ENCODE results near the gene STXBP5. TPM values are rescaled to one million over a fixed set of nuclear protein-coding genes. Genes with fewer than 3 reads are reported as not detected.

The STXBP5 gene
- 4.3 TPM for polyA plus RNA-seq (2012; ENCODE audit: missing spikeins)

DNA sequence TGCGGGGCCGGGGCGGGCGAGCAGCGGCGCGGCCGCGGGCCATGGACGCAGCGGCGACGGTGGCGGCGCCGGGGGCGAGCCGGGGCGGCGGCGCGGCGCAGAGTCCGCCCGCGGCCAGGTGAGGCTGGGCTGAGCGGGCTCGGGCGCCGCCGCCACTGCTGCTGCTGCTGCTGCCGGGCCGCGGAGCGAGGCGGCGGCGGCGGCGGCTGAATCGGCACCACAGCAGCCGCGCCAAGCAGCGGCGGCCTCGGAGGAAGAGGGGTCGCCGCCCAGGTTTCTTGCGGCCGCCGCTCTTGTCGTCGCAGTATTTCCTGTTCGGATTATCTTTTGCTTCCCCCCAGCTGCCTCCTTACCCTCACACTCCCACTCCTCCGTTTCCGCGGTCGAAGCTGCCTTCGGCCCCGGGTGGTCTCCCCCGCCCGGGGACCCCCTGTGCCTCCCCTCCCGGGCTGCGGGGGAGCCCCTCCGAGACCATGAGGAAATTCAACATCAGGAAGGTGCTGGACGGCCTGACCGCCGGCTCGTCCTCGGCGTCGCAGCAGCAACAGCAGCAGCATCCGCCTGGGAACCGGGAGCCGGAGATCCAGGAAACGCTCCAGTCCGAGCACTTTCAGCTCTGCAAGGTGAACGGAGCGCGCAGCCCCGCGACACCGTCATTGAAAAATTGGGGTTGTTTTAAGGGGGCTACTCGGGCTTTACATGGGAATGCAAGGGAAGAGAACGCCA is at the start of gene STXBP5:
TSS of gene STXBP5 (plus strand) at position 358 of the 726 bp plus-strand sequence. CDS start at position 474, 116 bp downstream.
- DNase-seq (ENCODE audit: insufficient read length) (no peak), FAIRE-seq (peak; percentile 81)
- TF ChIP-seq POLR2A (IDR thresholded peaks at IDR 0.05; ENCODE audit: low read depth, low read length) = no peak
- TF ChIP-seq POLR2AphosphoS5 (IDR thresholded peaks at IDR 0.05; ENCODE audit: low read depth, low read length) = no peak
- no peak for TF ChIP-seq TAF1 (IDR thresholded peaks at IDR 0.05; ENCODE audit: borderline replicate concordance, low read depth, low read length)

GRCh38 chr6:147154454-147154853 is 49.8 kb upstream of the STXBP5 start:
- TF ChIP-seq TAF1 (IDR thresholded peaks at IDR 0.05; ENCODE audit: borderline replicate concordance, low read depth, low read length) (no peak), POLR2A (IDR thresholded peaks at IDR 0.05; ENCODE audit: low read depth, low read length) (no peak), POLR2AphosphoS5 (IDR thresholded peaks at IDR 0.05; ENCODE audit: low read depth, low read length) (no peak)
- FAIRE-seq (no peak), DNase-seq (ENCODE audit: insufficient read length) (no peak)

- FAIRE-seq = no peak
- TF ChIP-seq POLR2AphosphoS5 (IDR thresholded peaks at IDR 0.05; ENCODE audit: low read depth, low read length) = no peak
- no peak for TF ChIP-seq POLR2A (IDR thresholded peaks at IDR 0.05; ENCODE audit: low read depth, low read length)
- TF ChIP-seq TAF1 (IDR thresholded peaks at IDR 0.05; ENCODE audit: borderline replicate concordance, low read depth, low read length) = no peak
- no peak for DNase-seq (ENCODE audit: insufficient read length)
Observed at GRCh38 chr6:147156218-147156617, 48.0 kb upstream of the STXBP5 start.

DNA sequence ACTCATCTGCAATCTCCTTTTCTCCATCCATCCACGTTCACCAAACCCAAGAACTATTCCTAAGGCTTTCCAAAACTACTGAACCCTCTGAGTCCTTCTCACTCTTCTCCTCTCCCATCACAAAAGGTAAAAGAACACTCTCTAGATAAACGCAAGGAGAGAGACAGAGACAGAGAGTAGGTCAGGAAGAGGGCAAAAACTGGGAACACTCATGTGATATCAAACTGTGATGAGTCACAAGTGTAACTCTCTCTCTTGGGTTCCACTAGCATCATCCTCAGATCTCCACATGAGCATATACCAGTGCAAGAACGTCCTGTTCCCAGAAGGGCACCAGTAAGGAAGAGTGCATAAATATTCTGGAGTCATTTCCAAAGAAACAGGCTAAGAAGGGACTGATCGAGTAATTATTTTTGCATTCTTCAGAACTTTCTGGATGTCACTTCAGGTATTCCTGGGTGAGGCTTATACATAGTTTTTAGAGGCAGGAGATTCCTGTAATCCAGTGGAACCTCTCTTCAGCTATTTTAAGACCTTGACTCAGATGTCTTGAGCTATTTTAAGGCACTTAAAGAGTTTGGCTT is 47.3 kb upstream of the STXBP5 start:
- FAIRE-seq (no peak), DNase-seq (ENCODE audit: insufficient read length) (no peak)

DNA sequence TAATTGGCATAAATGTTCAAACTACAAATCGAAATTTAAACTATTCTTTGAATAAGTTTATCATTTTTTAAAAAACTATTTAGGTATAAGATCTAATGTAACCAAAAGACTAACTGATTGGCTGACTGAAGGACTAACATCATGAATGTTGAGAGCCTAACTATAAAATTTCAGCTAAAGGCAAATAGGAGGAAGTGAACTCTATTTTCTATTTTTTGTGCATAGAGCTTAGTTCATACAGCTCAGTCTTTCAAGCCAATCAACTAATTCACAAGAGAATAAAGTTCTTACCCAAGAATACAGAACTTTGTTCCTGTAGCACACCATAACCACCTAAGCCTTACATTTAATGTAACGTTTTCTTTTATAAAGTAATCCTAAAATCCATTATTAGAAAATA is 46.3 kb upstream of the STXBP5 start:
- TF ChIP-seq TAF1 (IDR thresholded peaks at IDR 0.05; ENCODE audit: borderline replicate concordance, low read depth, low read length) (no peak), POLR2AphosphoS5 (IDR thresholded peaks at IDR 0.05; ENCODE audit: low read depth, low read length) (no peak), POLR2A (IDR thresholded peaks at IDR 0.05; ENCODE audit: low read depth, low read length) (no peak)
- no peak for DNase-seq (ENCODE audit: insufficient read length)
- FAIRE-seq = no peak

More for the DNA sequence above, 47.3 kb upstream of the STXBP5 start:
- TF ChIP-seq TAF1 (IDR thresholded peaks at IDR 0.05; ENCODE audit: borderline replicate concordance, low read depth, low read length) (no peak), POLR2A (IDR thresholded peaks at IDR 0.05; ENCODE audit: low read depth, low read length) (no peak), POLR2AphosphoS5 (IDR thresholded peaks at IDR 0.05; ENCODE audit: low read depth, low read length) (no peak)

DNA sequence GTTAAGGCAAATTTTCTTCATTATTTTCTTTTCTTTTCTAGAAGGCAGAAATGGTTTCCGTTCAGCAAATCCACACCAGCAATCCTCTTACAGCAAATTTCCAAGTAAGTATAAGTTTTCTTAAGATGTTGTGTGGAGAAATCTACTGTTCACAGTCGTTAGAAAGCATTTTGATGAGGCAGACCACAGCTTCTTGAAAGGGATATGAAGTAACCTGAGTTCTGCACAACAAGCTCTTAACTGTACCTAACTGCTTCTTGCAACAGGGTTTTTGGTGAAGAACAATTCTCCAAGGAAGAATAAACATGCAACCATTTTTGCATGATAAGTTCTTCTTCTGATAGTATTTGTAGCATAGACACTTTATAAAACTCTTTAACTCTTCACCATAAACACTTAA is 45.3 kb upstream of the STXBP5 start:
- FAIRE-seq (no peak), DNase-seq (ENCODE audit: insufficient read length) (no peak)
- no peak for TF ChIP-seq TAF1 (IDR thresholded peaks at IDR 0.05; ENCODE audit: borderline replicate concordance, low read depth, low read length)
- TF ChIP-seq POLR2AphosphoS5 (IDR thresholded peaks at IDR 0.05; ENCODE audit: low read depth, low read length) = no peak
- no peak for TF ChIP-seq POLR2A (IDR thresholded peaks at IDR 0.05; ENCODE audit: low read depth, low read length)

GRCh38 chr6:147159536-147160374 is 44.5 kb upstream of the STXBP5 start:
- TF ChIP-seq POLR2AphosphoS5 (IDR thresholded peaks at IDR 0.05; ENCODE audit: low read depth, low read length) (no peak), POLR2A (IDR thresholded peaks at IDR 0.05; ENCODE audit: low read depth, low read length) (no peak), TAF1 (IDR thresholded peaks at IDR 0.05; ENCODE audit: borderline replicate concordance, low read depth, low read length) (no peak)
- DNase-seq (ENCODE audit: insufficient read length) (no peak), FAIRE-seq (no peak)

GRCh38 chr6:147160593-147160992 is 43.6 kb upstream of the STXBP5 start:
- TF ChIP-seq POLR2AphosphoS5 (IDR thresholded peaks at IDR 0.05; ENCODE audit: low read depth, low read length) (no peak), TAF1 (IDR thresholded peaks at IDR 0.05; ENCODE audit: borderline replicate concordance, low read depth, low read length) (no peak), POLR2A (IDR thresholded peaks at IDR 0.05; ENCODE audit: low read depth, low read length) (no peak)
- DNase-seq (ENCODE audit: insufficient read length) (no peak), FAIRE-seq (no peak)

GRCh38 chr6:147161253-147161973 is 42.8 kb upstream of the STXBP5 start:
- DNase-seq (ENCODE audit: insufficient read length) = no peak
- FAIRE-seq = no peak
- no peak for TF ChIP-seq POLR2AphosphoS5 (IDR thresholded peaks at IDR 0.05; ENCODE audit: low read depth, low read length)
- no peak for TF ChIP-seq TAF1 (IDR thresholded peaks at IDR 0.05; ENCODE audit: borderline replicate concordance, low read depth, low read length)
- no peak for TF ChIP-seq POLR2A (IDR thresholded peaks at IDR 0.05; ENCODE audit: low read depth, low read length)

DNA sequence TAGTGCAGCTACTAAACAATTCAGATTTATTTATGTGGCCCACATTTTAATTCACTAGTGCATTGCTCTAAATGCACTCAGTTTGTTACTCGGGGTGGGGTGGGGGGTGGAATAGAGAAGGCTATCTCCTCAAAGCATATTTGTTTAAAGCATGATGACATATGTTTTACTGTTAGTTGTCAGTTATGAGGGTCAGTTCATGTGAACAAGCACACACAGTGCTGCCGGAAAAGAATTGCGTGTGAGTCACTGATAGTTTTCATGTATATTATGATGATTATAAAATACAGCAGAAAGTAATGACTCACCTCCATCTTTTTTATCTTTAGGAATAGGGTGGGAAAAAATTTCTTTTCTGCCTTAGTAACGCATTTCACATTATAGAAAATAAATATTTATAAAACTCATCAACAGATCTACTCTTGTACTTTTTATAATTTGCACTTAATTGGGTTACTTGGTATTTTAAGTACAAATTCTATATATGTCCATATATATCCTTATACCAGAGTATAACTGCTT is 42.2 kb upstream of the STXBP5 start:
- no peak for TF ChIP-seq POLR2AphosphoS5 (IDR thresholded peaks at IDR 0.05; ENCODE audit: low read depth, low read length)
- TF ChIP-seq POLR2A (IDR thresholded peaks at IDR 0.05; ENCODE audit: low read depth, low read length) = no peak
- DNase-seq (ENCODE audit: insufficient read length) (no peak), FAIRE-seq (no peak)

GRCh38 chr6:147164761-147165160 is 39.5 kb upstream of the STXBP5 start:
- no peak for TF ChIP-seq POLR2AphosphoS5 (IDR thresholded peaks at IDR 0.05; ENCODE audit: low read depth, low read length)
- FAIRE-seq (no peak), DNase-seq (ENCODE audit: insufficient read length) (no peak)

All from GM12892 (cell line).